Kidney epithelial cell (primary cell): ENCODE results near the gene GMCL1. TPM values are rescaled to one million over a fixed set of nuclear protein-coding genes. Genes with fewer than 3 reads are reported as not detected.

Source experiments
- DNase-seq: peaks from one replicate; pipeline ENCODE4 v3.0.0-alpha.2; 2010; ENCODE audit warnings: low read depth
- H3K27me3 ChIP-seq: 2 replicates; pipeline ENCODE4 v1.6.0; 2011; ENCODE audit warnings: low read length; ENCODE audit not compliant: control insufficient read depth, insufficient read depth
- H3K36me3 ChIP-seq: 2 replicates; pipeline ENCODE4 v1.5.1; 2011; ENCODE audit warnings: low read length; ENCODE audit not compliant: control insufficient read depth, insufficient read depth
- H3K4me3 ChIP-seq: 2 replicates; pipeline ENCODE4 v1.5.1; 2011; ENCODE audit warnings: low read depth, mild to moderate bottlenecking, control low read depth, low read length
- CTCF ChIP-seq: IDR thresholded peaks from 2 replicates; pipeline ENCODE4 v1.5.1; 2011; ENCODE audit warnings: mild to moderate bottlenecking, moderate library complexity, low read length, control low read depth, inconsistent platforms; ENCODE audit not compliant: insufficient read depth, poor library complexity, severe bottlenecking
- total RNA-seq: library from RNA; depleted of rRNA; stranded (reverse); fragments of >200 nt; gene quantifications from 2 replicates; pipeline ENCODE4 v1.2.3, GENCODE V29; 2015

The GMCL1 gene
- total RNA-seq, 1 donor from 2014 or later, result 12.2 TPM

GRCh38 chr2:69811018-69811417 is 18.4 kb upstream of the GMCL1 start:
- no peak overlapping the region for H3K4me3 ChIP-seq
- no peak for TF ChIP-seq CTCF
- no peaks in the 10 kb centered on the region for H3K27me3 ChIP-seq
- peaks cover 7% of the 10 kb centered on the region for H3K36me3 ChIP-seq
- no peak for DNase-seq

- H3K4me3 ChIP-seq, result no peak overlapping the region
- no peak for DNase-seq
- TF ChIP-seq CTCF, result no peak
- H3K36me3 ChIP-seq, result peaks cover 7% of the 10 kb centered on the region
- H3K27me3 ChIP-seq, result no peaks in the 10 kb centered on the region
Observed at GRCh38 chr2:69811591-69811990, 17.9 kb upstream of the GMCL1 start.

GRCh38 chr2:69815717-69816116 is 13.7 kb upstream of the GMCL1 start:
- H3K36me3 ChIP-seq, result peaks cover 4% of the 10 kb centered on the region
- DNase-seq, result no peak
- TF ChIP-seq CTCF, result no peak
- H3K27me3 ChIP-seq, result no peaks in the 10 kb centered on the region
- no peak overlapping the region for H3K4me3 ChIP-seq

GRCh38 chr2:69816923-69817542 is 12.4 kb upstream of the GMCL1 start:
- Histone ChIP-seq H3K36me3 (peaks cover 5% of the 10 kb centered on the region), H3K27me3 (no peaks in the 10 kb centered on the region), H3K4me3 (no peak overlapping the region)
- peak; percentile 84 for TF ChIP-seq CTCF
- DNase-seq, result peak; percentile 76

- Histone ChIP-seq H3K4me3 (no peak overlapping the region), H3K36me3 (peaks cover 5% of the 10 kb centered on the region), H3K27me3 (no peaks in the 10 kb centered on the region)
- no peak for TF ChIP-seq CTCF
- DNase-seq, result no peak
Observed at GRCh38 chr2:69817729-69818501, 11.5 kb upstream of the GMCL1 start.
